Measurements from ENCODE around the gene CUEDC1.
"Not testable (repeated sequence)": the region's sequence is repeated elsewhere in the genome, so short reads cannot be mapped to it uniquely, and the experiment has no call there.

CUEDC1 gene

DNA sequence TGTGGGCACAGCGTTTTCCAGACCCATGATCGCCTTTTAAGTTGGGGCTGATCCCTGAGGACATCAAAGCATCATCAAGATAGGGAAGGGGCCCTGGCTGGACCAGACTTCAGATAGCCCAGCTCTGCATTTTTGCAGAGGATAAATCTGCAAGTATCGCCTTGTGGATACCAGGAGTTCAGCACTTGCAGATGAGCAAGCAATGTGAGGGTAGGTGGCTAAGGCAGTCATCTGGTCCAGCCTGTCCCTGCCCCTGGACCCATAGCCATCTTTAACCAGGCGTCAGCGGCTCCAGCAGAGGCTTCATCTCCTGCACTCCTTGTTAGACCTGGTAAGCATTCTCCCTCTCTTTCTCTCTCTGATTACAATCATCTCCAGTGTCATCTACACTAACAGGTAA, 96.4 kb downstream of the CUEDC1 start:
- no peak for DNase-seq

DNA sequence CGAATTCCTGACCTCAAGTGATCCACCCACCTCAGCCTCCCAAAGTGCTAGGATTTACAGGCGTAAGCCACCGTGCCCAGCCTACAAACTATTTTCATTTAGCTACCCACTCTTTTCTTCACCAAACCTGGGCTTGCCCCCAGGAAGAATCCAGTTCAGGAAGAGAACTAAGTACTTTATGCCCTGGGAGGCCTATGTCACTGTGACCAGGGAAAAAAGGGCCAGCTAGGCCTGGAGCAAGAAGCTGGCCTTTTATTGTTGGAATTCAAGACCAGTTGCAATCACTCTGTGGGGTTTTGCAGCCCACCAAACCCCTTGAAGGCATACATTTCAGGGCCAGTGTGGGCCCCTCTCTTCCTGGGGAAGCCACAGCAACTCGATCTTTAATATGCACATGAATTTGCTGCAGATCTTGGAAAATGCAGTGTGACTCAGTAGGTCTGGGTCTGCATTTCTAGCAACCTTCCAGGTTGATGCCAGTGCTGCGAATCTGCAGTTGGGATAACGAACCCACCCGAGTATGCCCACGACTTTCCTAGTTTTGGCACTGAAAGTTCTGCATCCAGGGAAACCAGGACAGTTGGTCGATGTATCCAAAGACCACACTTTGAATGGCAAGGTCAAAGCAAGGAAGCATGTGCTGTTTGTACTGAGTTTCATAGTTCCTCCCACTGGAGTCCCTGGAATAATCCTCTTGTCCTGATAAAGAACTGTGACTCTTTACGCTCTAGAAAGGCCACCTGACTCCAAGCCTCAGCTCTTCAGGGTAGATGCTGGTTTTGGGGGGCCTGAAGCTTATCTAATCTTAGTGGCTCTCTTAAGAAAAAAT, 98.2 kb downstream of the CUEDC1 start:
- no peak for DNase-seq

DNA sequence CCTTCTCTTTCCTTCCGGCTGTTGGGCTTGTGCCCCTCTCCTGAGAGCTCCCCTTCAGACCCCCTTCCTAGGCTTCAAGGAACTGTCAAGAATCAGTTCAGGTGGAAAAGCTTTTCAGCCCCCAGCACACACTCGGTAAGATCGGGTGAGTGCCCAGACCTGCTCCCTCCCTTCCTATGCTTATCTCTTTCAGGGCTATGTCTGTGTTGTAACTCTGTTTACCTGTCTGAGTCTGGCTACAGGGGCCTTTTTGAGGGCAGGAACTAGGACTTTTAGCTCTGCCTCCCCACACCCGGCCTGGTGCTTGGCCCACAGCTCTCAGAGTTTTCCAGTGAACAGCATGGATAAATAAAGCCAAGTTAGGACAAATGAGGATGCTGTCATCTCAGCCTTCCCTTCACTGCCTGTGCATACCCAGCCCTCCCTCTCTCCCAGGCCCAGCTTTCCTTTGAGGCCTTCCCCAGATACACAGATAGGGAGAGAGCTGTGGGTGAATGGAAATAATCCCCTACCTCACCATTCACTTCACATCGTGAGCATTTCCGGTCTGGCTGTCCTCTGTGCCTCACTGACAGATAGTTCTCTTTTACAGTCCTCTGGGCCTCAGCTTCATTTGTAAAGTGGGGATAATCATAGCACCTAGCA, 99.7 kb downstream of the CUEDC1 start:
- DNase-seq: no peak

DNA sequence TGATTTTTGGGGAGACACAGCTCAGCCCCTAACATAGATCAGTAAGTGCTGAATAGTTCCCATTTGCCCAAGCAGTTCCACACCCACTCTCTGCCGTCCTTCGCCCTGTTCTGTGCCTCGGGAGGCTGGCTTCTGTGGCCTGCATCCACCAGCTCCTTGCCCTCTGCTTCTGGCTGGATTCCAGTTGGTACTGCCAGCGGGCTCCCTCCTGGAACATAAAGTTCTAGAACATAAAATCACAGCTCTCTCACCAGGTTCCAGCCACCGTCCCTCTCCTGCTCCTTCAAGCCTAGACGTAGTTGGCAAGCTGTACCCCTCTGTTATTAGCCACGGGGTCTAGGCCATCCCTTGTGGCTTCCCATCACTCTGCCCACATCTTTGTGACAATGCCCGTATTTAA, 101.5 kb downstream of the CUEDC1 start:
- no peak for DNase-seq

DNA sequence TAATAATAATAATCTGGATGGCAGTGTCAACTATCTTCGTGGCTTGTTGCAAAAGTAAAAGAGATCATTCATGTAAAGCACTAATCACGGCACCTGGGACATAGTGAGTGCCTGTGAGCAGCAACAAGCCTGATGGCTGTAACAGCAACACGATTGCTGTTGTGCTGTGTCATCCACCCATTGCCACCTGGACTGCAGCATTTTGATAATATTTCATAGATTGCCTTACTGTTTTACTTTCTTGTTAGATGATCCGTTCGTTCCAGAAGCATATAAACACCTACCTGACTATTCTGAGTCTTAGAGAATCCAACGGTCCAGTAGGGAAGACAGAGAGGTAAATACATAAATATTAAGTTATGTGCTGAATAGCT, 102.3 kb downstream of the CUEDC1 start:
- no peak for DNase-seq

DNA sequence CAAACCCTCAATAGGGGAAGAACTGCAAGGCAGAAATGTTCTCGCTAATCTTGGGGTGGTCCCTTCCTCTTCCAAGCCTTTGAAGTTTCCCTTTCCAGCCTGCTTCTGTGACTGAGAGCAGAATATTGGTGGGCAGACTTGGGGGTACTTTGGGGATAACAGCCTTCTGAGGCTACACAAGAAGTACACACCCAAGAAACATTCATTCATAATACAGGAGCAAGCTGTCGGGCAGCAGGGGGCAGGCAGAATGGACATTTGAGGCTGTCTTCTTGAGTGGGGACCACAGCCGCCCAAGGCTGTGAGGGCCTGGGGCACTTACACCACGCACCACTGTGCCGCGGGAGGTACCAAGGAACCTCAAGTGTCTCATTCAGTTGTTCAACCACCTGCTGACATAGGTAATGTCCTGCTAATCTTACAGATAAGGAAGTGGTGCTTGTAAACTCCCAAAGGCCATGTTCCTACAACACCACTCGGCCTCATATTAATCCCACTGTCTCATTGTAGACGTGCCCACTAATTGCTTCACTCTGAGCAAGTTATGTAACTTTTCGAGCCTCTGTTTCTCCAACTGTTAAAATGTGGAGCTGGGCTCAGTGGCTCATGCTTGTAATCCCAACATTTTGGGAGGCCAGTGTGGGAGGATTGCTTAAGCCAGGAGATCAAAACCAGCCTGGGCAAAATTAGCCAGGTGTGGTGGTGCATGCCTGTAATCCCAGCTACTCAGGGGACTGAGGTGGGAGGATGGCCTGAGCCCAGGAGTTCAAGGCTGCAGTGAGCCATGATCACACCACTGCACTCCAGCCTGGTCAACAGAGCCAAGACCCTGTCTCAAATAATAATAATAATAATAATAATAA, 102.9 kb downstream of the CUEDC1 start:
- no peak for DNase-seq

DNA sequence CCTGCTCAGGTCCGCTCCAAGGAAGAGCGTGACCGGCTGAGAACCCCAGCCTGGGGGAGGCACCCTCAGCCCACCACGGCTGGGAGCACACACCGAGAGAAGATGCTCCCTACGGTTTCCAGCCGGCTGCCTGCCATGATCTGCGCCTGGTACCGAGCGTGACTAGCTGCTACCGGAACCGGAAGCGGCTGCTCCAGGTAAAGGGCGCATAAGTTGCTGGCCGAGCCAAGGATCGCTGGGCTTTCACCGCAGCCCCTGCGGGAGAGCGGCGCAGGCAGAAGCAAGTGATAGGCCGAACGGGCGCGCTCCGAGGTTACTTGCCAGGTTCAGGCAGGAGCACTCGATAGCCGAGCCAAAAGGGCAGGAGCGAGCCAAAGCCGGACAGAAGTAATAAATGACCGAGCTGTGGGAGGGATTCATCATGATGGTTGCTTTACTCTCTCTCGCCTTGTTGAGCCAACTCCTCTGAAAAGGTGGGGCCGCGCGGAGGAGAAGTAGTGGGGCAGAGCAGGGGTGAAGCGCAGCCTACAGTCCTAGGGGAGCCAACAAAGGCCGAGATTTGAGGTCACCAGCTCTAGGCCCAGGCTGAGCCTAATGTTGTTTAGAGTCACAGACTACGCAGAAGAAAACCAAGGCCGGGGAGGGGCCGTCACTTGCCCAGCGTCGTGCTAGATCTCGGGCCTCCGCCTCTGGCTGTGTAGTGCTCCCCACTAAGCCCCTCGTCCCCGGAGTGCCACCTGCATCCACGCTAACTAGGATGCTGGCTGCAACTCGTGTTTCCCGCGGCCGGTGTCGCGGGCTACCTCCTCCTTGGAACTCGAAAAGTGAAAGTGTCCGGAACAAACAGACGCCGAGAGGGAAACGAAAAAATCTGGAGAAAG, 105.1 kb downstream of the CUEDC1 start, which contains the start of gene MRPS23:
Gene MRPS23 (minus strand): TSS at position 171 of the 881 bp plus-strand sequence. CDS start 34 bp downstream, at position 137.
- DNase-seq: peak; percentile 99

DNA sequence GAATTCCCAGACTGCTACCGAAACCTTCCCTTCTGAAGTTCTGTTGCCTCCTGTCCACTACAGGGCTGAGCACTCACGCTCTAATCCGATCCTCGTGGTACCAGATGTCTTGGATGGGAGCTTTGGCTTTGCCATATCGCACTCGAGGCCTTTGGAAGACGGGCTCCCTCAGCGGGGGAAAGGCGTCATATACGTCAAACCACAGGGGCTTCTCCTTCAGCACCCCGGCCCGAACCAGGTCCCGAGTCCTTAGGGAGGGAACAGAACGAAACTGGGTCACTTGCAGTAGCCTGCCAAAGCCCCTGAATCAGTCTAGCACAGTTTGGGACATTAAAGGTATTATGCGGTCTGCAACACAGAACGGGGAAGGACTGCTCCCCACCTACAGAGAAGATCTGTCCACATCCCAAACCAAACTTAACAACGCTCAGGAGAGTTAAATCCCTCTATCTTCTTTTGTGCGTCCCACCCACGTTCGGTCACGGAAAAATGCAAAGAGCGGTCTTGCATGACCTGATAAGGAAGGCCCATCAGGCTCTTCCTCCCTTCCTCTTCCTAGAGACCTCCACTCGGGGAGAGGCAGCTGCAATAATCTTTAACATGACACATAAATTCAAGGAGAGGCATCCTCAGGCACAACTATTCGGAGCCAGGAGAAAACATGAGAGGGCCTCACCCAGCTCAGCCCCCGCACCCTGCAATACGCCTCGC, 105.9 kb downstream of the CUEDC1 start:
- no peak for DNase-seq

DNA sequence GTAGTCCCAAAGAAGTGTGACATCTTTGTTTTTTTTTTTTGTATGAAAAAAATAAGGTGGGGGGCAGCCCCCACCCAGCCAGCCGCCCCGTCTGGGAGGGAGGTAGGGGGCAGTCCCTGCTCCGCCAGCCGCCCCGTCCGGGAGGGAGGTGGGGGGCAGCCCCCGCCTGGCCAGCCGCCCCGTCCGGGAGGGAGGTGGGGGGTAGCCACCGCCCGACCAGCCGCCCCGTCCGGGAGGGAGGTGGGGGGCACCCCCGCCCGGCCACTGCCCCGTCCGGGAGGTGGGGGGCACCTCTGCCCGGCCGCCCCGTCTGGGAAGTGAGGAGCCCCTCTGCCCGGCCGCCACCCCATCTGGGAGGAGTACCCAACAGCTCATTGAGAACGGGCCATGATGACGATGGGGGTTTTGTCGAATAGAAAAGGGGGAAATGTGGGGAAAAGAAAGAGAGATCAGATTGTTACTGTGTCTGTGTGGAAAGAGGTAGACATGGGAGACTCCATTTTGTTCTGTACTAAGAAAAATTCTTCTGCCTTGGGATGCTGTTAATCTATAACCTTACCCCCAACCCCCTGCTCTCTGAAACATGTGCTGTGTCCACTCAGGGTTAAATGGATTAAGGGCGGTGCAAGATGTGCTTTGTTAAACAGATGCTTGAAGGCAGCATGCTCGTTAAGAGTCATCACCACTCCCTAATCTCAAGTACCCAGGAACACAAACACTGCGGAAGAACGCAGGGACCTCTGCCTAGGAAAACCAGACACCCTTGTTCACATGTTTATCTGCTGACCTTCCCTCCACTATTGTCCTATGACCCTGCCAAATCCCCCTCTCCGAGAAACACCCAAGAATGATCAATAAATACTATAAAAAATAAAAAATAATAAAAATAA, 108.9 kb downstream of the CUEDC1 start:
- not testable (repeated sequence) for DNase-seq

DNA sequence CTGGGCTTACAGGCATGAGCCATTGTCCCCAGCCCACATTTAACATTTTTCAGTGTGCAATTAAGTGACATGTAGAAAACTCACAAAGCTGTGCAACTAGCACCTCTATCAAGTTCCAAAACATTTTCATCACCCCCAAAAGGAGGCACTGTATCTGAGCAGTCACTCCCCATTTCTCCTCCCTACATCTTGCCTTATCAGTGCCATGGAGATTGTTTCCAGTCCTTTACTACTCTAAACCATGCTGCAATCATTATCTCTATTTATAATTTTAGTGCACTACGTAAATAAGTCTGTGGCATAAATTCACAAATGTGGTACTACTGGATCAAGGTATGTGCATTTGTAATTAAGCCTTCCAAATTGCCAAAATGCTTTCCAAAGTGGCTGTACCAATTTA, 112.9 kb downstream of the CUEDC1 start:
- DNase-seq: no peak

DNA sequence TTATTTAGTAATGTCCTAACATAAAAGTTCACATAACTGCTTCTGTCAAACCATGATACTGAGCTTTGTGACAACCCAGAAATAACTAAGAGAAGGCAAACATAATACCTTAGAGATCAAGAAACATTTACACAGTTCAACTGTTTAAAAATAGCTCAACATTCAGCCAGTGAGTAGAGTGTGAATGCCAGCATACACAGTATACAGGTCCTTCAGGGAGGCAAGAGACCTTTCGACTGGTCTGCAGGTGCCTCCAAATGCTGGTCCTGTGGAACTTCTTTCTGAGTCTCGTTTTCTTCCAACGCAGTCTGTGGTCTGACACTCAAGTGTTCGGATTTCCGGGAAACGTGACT, 115.7 kb downstream of the CUEDC1 start:
- DNase-seq: no peak

DNA sequence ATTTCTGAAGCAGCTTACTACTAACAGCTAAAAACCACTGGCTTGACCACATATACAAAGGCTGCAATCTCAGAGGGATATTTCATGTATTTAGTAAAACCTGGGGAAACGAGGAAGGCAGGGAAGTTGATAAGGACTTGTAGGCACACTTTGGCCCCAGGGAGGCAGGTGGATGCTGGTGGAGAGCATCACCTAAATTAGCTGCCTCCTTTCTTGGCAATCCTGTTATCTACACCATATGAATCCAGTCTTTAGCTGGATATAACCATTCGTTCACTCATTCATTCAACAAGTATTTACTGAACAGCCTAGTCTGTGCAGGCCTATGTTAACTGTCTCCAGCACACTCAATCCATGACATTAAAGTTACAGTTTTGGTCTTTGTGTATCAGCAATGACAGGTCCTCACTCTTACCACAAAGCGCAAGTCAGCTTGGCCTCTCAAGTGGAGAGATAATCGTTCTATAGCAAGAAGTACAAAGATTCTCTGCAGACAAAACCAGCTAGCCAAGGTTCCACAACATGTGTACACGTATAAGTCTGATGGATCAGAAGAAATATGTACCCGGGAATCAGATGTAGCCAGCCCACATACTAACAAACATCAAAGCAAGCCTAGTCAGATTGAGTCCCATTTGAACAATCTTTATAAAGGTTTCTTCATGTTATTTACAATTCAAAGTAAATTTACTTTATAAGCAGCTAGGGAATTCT, 116.2 kb downstream of the CUEDC1 start:
- DNase-seq: no peak

DNA sequence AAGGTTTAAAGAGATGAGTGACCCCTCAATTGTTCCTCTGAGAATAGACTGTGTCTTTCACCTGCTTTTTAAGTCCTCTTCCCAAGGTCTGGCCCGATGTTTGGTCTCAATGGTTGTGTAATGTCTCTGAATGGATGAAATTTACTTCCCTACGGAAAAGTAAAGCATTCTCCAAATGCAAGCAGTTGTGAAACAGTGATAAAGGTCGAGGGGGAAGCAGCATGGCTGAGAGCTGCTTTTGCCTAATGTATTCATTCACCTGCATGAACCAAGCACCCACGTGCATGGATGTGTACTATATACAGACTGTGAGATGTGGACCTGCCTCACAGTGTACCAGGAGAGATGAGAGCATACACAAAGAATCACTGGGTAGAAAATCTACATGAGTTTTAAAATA, 116.8 kb downstream of the CUEDC1 start:
- no peak for DNase-seq

DNA sequence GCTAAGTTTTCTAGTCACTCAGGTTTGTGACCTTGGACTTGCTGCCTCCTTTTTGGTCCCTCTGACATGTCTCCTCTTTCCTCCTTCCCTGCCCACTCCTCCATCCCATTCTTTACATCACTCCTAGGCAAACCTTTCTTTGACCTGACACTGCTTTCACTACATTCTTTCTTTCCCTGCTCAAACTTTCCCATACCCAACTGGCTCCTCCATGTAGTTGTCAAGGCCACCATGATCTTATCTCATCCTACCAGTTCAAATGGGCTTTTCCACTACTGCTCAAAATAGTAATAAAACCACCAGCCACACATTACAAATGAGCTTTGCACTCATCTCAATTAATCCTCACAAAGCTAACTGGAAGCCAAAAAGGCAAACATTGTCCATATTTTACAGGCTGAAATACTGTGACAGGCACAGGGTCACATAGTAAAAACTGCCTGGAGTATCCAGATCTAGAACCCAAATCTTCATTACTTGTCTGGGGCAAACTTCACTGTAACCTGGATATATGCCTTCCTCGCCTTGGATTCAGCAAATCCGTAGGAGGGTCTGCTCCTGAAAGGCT, 119.8 kb downstream of the CUEDC1 start:
- no peak for DNase-seq

DNA sequence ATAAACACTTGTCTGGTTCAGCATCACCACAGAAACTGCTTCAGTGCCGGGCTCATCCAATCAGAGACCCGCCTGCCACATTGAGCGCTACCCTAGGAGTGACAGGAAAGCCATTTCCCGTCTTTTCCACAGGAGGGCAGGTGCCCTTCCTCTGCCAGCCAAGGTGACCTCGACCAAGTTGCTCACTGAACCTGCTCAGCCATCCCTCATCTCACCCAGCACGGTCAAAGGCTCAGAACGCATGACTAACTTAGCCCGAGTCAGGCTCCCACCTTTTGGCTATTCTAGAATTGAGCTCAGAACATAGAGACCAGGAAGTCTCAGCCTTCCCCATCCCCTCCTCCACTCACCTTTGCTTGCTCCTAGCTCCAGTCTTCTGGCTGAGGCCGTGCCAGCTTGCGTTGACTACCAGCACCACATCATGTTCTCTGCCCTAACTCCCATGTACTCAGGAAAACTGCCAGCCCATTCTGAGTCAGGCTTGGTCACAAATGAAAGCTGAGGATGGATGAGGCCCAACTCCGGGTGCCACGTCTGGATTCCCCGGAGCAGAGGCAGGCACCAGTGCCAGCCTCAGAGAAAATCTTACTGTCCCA, 121.0 kb downstream of the CUEDC1 start:
- DNase-seq: no peak

DNA sequence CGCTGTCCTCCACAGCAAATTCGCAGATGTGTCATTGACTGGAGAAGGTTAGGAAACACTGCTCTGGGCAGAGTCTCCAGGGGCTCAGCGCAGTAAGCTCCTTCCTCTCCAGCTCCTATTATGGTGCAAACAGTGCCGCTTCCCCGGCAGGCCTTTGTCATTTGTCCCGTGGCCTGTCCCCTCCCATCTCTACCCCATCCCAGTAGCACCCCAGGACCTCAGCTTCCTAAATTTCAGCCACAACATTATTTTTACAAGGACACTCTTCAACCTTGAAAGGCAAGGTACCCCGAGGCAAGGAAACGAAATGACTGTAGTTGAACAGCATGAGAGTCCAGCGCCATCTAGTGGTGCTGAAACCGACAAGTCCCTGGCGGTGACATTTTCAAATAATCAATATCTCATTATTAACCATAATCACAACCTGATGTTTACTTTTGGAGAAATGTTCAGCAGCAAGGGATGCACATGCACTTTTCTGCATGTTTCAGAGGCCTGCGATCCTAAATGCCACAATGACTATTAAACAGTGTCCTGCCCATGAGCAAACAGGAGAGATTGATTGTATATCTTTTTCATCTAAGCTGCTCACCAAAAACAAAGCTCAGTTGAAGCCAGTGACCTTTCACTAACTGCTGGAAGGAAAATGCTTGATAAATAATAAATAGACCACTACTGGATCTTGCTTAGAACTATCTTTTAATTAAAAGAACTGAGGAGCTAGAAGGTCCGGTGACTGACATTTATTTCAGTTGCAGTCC, 121.9 kb downstream of the CUEDC1 start:
- DNase-seq: peak; percentile 72

DNA sequence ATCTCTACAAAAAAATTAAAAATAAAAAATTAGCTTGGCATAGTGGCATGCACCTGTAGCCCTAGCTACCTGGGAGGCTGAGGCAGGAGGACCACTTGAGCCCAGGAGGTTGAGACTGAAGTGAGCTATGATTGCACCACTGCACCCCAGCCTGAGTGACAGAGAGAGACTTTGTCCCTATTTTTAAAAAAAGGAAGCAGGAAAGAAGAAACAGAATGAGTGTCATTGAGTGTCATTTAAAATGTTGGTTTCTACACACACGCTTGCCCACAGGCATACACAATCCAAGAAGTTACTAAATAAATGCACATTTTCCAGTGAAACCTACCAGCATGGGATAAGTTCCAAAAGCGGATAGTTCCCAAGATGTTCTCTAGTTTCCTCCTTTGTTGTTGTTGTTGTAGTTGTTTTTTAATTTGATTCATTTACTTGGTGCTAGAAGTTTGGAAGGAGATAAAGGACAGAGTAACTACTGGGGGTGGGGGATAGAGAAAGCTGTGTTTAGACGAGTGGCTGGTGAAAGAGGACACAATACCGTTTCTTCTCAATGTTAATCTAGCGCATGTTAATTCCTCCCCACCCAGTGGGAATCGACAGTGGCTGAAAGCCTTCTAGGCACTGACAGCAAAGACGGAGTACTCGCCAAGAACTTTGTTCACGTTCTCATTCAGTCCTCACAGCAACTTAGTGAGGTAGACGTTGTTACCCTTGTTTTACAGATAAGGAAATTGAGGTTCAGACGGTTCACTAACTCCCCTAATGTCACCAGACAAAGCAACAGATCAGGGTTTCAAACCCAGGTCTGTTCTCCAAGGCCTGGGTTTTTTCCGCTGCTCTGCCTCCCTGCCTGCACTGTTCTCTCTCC, 122.7 kb downstream of the CUEDC1 start:
- no peak for DNase-seq

DNA sequence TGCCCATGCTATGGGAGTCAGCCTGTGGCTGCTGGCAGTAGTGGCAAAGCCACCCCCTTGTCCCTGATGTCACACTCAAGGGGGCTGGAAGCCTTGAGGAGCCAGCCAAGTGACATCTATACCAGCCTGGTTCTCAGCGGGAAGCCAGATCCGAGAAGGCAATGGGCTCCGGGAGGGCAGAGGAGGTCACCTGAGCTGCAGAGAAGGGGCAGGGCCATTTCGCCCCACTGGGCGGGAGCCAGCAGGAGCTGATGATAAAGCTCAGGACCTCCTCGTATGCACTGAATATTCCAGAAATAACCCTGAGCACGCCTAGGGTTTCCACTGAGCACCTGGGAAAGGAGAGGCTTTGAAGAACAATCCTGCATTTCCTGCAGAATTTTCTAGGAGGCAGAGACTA, 124.3 kb downstream of the CUEDC1 start:
- no peak for DNase-seq
